ENCODE data around the gene INTS14.

GRCh38 chr15:65571971-65572370 lies 39.0 kb downstream of the INTS14 start:
- no peak for TF ChIP-seq CTCF (conservative IDR thresholded peaks at IDR 0.05; ENCODE audit: low read depth, low read length)
- TF ChIP-seq EZH2 (IDR thresholded peaks at IDR 0.05; ENCODE audit: borderline replicate concordance, low read depth, low read length, poor library complexity, severe bottlenecking) = no peak

Data from A673 (cell line).